GM12878 (cell line): ENCODE data around the gene FNDC8. TPM values are rescaled to one million over a fixed set of nuclear protein-coding genes. Genes with fewer than 3 reads are reported as not detected.
A peak's percentile ranks its signal among the peaks of the same experiment; 100 is the strongest.

Source experiments
- ASH2L ChIP-seq: fragments of 300-600, 200-600 bp; sonication (generic); IDR thresholded peaks from 2 replicates; pipeline ENCODE4 v1.6.1; 2017; ENCODE audit warnings: low read depth, mild to moderate bottlenecking, borderline replicate concordance
- ATF7 ChIP-seq: fragments of 450-650 bp; IDR thresholded peaks from 2 replicates; pipeline ENCODE4 v1.6.1; 2016; ENCODE audit warnings: low read depth, mild to moderate bottlenecking
- BACH1 ChIP-seq: fragments of 450-650 bp; IDR thresholded peaks from 2 replicates; pipeline ENCODE4 v1.6.1; 2017; ENCODE audit warnings: mild to moderate bottlenecking, borderline replicate concordance
- BRCA1 ChIP-seq: IDR thresholded peaks from 2 replicates; pipeline ENCODE4 v1.6.1; 2011; ENCODE audit warnings: low read depth, low read length, improper control_type of control experiment
- CEBPZ ChIP-seq: fragments of 150-350 bp; IDR thresholded peaks from 2 replicates; pipeline ENCODE4 v1.6.1; 2016; ENCODE audit warnings: low read depth, low read length
- EGR1 ChIP-seq, 2 experiments: IDR thresholded peaks; 1 replicate in 1 of 2; 2 replicates in 1 of 2; pipeline ENCODE4 v1.6.1; 2011 to 2012; ENCODE audit warnings: low read depth in 2 of 2, low read length in 2 of 2, borderline replicate concordance in 1 of 2, mild to moderate bottlenecking in 1 of 2, moderate library complexity in 1 of 2
- EZH2 ChIP-seq: IDR thresholded peaks from 2 replicates; pipeline ENCODE4 v1.6.1; 2012; ENCODE audit warnings: low read depth, mild to moderate bottlenecking, control low read depth, inconsistent platforms, low read length, borderline replicate concordance; ENCODE audit not compliant: control insufficient read depth
- GABPA ChIP-seq: IDR thresholded peaks from 2 replicates; pipeline ENCODE4 v1.6.1; 2014; ENCODE audit warnings: antibody characterized with exemption, low read depth, mild to moderate bottlenecking, inconsistent platforms
- MEF2B ChIP-seq: fragments of 450-650 bp; IDR thresholded peaks from 2 replicates; pipeline ENCODE4 v1.6.1; 2018; ENCODE audit warnings: mild to moderate bottlenecking, moderate library complexity; ENCODE audit not compliant: partially characterized antibody, poor library complexity, severe bottlenecking
- MYC ChIP-seq: IDR thresholded peaks from 2 replicates; pipeline ENCODE4 v1.6.1; 2011; ENCODE audit warnings: mild to moderate bottlenecking, low read length, moderate library complexity, inconsistent platforms; ENCODE audit not compliant: insufficient read depth, insufficient replicate concordance, insufficient read length, severe bottlenecking
- NR2C1 ChIP-seq: fragments of 450-650 bp; IDR thresholded peaks from 2 replicates; pipeline ENCODE4 v1.6.1; 2017; ENCODE audit warnings: antibody characterized with exemption, mild to moderate bottlenecking, moderate library complexity
- RCOR1 ChIP-seq: conservative IDR thresholded peaks from 2 replicates; pipeline ENCODE4 v1.6.1; 2012; ENCODE audit warnings: low read depth, low read length, improper control_type of control experiment
- RELB ChIP-seq: fragments of 450-650 bp; IDR thresholded peaks from 2 replicates; pipeline ENCODE4 v1.6.1; 2017; ENCODE audit warnings: low read depth, mild to moderate bottlenecking, moderate library complexity
- SMAD1 ChIP-seq: fragments of 450-650 bp; IDR thresholded peaks from 2 replicates; pipeline ENCODE4 v1.6.1; 2018; ENCODE audit warnings: mild to moderate bottlenecking, low read depth; ENCODE audit not compliant: partially characterized antibody
- SPI1 ChIP-seq: IDR thresholded peaks from 2 replicates; pipeline ENCODE4 v1.6.1; 2011; ENCODE audit warnings: low read depth, mild to moderate bottlenecking, low read length, moderate library complexity, borderline replicate concordance; ENCODE audit not compliant: insufficient read depth
- SREBF2 ChIP-seq: IDR thresholded peaks from 2 replicates; pipeline ENCODE4 v1.6.1; 2012; ENCODE audit warnings: mild to moderate bottlenecking, low read length
- STAT1 ChIP-seq: fragments of 450-650 bp; conservative IDR thresholded peaks from 2 replicates; pipeline ENCODE4 v1.6.1; 2014; ENCODE audit warnings: antibody characterized with exemption, mild to moderate bottlenecking
- STAT3 ChIP-seq: IDR thresholded peaks from 2 replicates; pipeline ENCODE4 v1.6.1; 2011; ENCODE audit warnings: low read depth, low read length, improper control_type of control experiment
- SUPT20H ChIP-seq: IDR thresholded peaks from 2 replicates; pipeline ENCODE4 v1.6.1; 2011; ENCODE audit warnings: low read depth, mild to moderate bottlenecking, low read length, moderate library complexity, borderline replicate concordance; ENCODE audit not compliant: control insufficient read depth
- ZNF687 ChIP-seq: fragments of 450-650 bp; IDR thresholded peaks from 2 replicates; pipeline ENCODE4 v1.6.1; 2017; ENCODE audit warnings: mild to moderate bottlenecking, moderate library complexity
- polyA plus RNA-seq, 11 experiments: library from polyadenylated mRNA; depleted of rRNA in 4 of 11; unstranded in 6 of 11; stranded (reverse) in 5 of 11; fragments of >200 nt; fragmentation: Nextera tagmentation in 4 of 11; fragmentation: Illumina TruSeq in 1 of 11; extraction: Ambion mirVana in 4 of 11; extraction: Trizol in 1 of 11; gene quantifications; 1 replicate in 1 of 11; 2 replicates in 10 of 11; pipeline versions ENCODE4 v1.2.1 to v1.2.3, GENCODE V29; 2011 to 2016; ENCODE audit warnings: inconsistent platforms in 2 of 11, missing spikeins in 2 of 11, low read depth in 1 of 11
- total RNA-seq, 4 experiments: library from RNA; depleted of rRNA in 3 of 4; stranded (reverse); fragments of >200 nt in 3 of 4; fragmentation: Illumina TruSeq in 1 of 4; extraction: Trizol in 1 of 4; gene quantifications; 2 replicates each; pipeline versions ENCODE4 v1.2.1 to v1.2.3, GENCODE V29; 2013 to 2021

The FNDC8 gene
- total and polyA plus RNA-seq, 10 of the 15 experiments (the other 5 are each of a cell fraction or from before 2014, with no cell fraction given) = 0.06 to 0.15 (median 0.11) TPM; not detected in 7

- TF ChIP-seq STAT1 (no peak), RCOR1 (0 out of 2 replicates have a peak, but pooled peaks have one; percentile 20), EZH2 (no peak), SUPT20H (no peak), ATF7 (0 out of 2 replicates have a peak, but pooled peaks have one; percentile 9), SPI1 (no peak), RELB (peak; percentile 8; the same call in 1 of the 2 replicates), MEF2B (peak; percentile 15), EGR1 (IDR thresholded peaks at IDR 0.05; ENCODE audit: borderline replicate concordance in 1 of 2, low read depth in 2 of 2, low read length in 2 of 2) (peak in 1 of 2 experiments; percentile 48; a peak in 2 of 3 replicates), STAT3 (no peak), GABPA (no peak), MYC (no peak), SREBF2 (no peak), BACH1 (peak; percentile 88; the same call in 1 of the 2 replicates), ASH2L (no peak), CEBPZ (no peak), BRCA1 (no peak), ZNF687 (peak; percentile 69), SMAD1 (no peak), NR2C1 (0 out of 2 replicates have a peak, but pooled peaks have one; percentile 18)
Observed at GRCh38 chr17:35088881-35089585, 32.4 kb upstream of the FNDC8 start (continued).
